Measurements from ENCODE around the gene LRRC74A. TPM values are rescaled to one million over a fixed set of nuclear protein-coding genes. Genes with fewer than 3 reads are reported as not detected.
A peak's percentile ranks its signal among the peaks of the same experiment; 100 is the strongest.

LRRC74A gene
- total RNA-seq, 1 donor from 2014 or later = not detected

DNA sequence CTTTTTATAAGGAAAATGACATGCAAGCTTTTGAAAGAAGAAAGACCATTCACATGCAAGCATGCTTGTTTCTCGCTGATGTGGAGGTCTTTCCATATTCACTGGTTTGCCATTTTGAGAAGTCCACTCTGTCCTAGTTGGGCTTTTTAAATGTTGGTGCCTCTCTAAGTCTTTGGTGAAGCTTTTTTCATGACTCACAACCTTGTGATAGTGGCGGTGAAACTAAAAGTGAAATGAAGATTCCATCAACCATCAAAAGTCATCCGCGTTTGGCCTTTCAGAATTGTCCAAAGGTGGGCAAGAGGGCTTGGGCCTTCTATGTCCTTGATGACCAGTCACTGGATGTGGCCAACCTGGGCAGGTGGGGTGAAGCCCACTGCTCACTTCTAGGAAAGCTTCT is 4.3 kb downstream of the LRRC74A start:
- no peaks in the 10 kb centered on the region for H3K36me3 ChIP-seq (ENCODE audit: control insufficient read depth, insufficient read depth, low read length)
- DNase-seq (ENCODE audit: low read depth) = no peak
- H3K4me3 ChIP-seq (ENCODE audit: low read depth, low read length) = no peak overlapping the region
- H3K27me3 ChIP-seq (ENCODE audit: control insufficient read depth, insufficient read depth, low read length) = peaks cover 3% of the 10 kb centered on the region
- no peak for FAIRE-seq
- TF ChIP-seq, protein P1, sequence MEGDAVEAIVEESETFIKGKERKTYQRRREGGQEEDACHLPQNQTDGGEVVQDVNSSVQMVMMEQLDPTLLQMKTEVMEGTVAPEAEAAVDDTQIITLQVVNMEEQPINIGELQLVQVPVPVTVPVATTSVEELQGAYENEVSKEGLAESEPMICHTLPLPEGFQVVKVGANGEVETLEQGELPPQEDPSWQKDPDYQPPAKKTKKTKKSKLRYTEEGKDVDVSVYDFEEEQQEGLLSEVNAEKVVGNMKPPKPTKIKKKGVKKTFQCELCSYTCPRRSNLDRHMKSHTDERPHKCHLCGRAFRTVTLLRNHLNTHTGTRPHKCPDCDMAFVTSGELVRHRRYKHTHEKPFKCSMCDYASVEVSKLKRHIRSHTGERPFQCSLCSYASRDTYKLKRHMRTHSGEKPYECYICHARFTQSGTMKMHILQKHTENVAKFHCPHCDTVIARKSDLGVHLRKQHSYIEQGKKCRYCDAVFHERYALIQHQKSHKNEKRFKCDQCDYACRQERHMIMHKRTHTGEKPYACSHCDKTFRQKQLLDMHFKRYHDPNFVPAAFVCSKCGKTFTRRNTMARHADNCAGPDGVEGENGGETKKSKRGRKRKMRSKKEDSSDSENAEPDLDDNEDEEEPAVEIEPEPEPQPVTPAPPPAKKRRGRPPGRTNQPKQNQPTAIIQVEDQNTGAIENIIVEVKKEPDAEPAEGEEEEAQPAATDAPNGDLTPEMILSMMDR (IDR thresholded peaks at IDR 0.05; ENCODE audit: insufficient read depth, low read length, severe bottlenecking) = no peak

GRCh38 chr14:76832503-76832988 is 6.3 kb downstream of the LRRC74A start:
- Histone ChIP-seq H3K4me3 (ENCODE audit: low read depth, low read length) (no peak overlapping the region), H3K36me3 (ENCODE audit: control insufficient read depth, insufficient read depth, low read length) (no peaks in the 10 kb centered on the region), H3K27me3 (ENCODE audit: control insufficient read depth, insufficient read depth, low read length) (peaks cover 3% of the 10 kb centered on the region)
- TF ChIP-seq, protein P1 (IDR thresholded peaks at IDR 0.05; ENCODE audit: insufficient read depth, low read length, severe bottlenecking) = no peak
- DNase-seq (ENCODE audit: low read depth) (no peak), FAIRE-seq (peak; percentile 13)

DNA sequence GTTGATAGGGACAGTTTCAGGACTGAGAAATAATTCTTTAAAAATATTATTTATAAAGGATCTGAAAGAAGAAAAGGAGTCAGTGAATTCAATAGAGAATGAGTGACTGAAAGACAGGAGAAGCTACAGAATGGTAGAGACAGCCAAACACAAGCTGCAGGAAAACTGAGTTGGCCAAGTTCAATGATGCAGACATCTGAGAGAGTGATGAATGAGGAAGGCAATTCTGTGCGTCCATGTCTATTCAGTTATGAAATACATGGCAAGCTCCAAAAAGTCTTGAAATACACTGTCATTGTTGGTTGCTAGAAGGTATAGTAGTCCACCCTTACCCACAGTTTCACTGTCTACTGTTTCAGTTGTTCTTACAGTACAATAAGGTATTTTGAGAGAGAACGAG is 6.8 kb downstream of the LRRC74A start:
- DNase-seq (ENCODE audit: low read depth) (no peak), FAIRE-seq (no peak)
- Histone ChIP-seq H3K27me3 (ENCODE audit: control insufficient read depth, insufficient read depth, low read length) (peaks cover 4% of the 10 kb centered on the region), H3K36me3 (ENCODE audit: control insufficient read depth, insufficient read depth, low read length) (no peaks in the 10 kb centered on the region), H3K4me3 (ENCODE audit: low read depth, low read length) (no peak overlapping the region)
- TF ChIP-seq, protein P1 (IDR thresholded peaks at IDR 0.05; ENCODE audit: insufficient read depth, low read length, severe bottlenecking) = no peak

DNA sequence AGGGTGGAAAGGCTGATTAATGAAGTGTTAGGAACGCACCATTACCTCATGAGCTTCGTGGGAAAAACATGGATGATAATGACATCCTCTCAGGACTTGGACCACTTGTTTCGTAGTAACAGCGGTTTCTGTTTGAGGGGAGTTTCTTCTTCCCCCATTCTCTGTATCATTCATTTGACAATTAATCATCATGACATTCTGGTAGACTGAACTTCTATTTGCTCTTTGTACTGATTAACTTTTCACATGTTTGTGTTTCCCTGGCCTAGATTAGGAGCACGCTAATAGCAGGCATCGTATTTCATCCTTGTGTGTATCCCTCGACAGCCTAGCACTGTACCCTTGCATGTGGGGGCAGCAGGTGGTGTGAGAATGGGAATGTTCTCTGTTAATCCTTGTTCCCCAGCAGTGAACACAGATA is 8.0 kb downstream of the LRRC74A start:
- no peak overlapping the region for H3K4me3 ChIP-seq (ENCODE audit: low read depth, low read length)
- DNase-seq (ENCODE audit: low read depth) = no peak
- TF ChIP-seq, protein P1 (IDR thresholded peaks at IDR 0.05; ENCODE audit: insufficient read depth, low read length, severe bottlenecking) = no peak
- H3K27me3 ChIP-seq (ENCODE audit: control insufficient read depth, insufficient read depth, low read length) = peaks cover 1% of the 10 kb centered on the region
- H3K36me3 ChIP-seq (ENCODE audit: control insufficient read depth, insufficient read depth, low read length) = no peaks in the 10 kb centered on the region
- no peak for FAIRE-seq

DNA sequence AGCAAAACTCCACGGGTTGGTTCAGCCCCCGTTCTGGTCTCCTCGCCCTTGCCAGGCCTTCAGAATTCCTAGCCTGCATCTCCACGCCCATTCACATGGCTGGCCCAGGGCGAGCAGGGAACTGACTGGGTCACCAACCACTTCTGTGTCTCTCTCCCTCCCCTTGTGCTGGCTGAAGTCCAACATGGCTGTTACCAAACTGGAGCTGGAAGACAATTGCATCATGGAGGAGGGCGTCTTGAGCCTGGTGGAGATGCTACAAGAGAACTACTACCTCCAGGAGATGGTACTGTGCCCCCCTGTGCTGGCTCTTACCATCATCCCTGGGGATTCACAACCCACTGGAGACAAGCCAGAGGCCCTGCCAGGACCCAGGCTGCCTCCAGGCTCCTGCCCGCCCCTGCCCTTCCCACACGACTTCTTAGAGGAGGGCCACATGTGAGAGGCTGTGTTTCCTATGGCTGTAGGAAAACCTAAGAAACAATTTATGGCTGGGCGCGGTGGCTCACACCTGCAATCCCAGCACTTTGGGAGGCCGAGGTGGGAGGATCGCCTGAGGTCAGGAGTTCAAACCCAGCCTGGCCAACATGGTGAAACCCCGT is 9.9 kb downstream of the LRRC74A start:
- TF ChIP-seq, protein P1 (IDR thresholded peaks at IDR 0.05; ENCODE audit: insufficient read depth, low read length, severe bottlenecking) = no peak
- Histone ChIP-seq H3K27me3 (ENCODE audit: control insufficient read depth, insufficient read depth, low read length) (peaks cover 1% of the 10 kb centered on the region), H3K4me3 (ENCODE audit: low read depth, low read length) (no peak overlapping the region), H3K36me3 (ENCODE audit: control insufficient read depth, insufficient read depth, low read length) (no peaks in the 10 kb centered on the region)
- DNase-seq (ENCODE audit: low read depth) (no peak), FAIRE-seq (no peak)

- Histone ChIP-seq H3K4me3 (ENCODE audit: low read depth, low read length) (no peak overlapping the region), H3K36me3 (ENCODE audit: control insufficient read depth, insufficient read depth, low read length) (no peaks in the 10 kb centered on the region), H3K27me3 (ENCODE audit: control insufficient read depth, insufficient read depth, low read length) (peaks cover 1% of the 10 kb centered on the region)
- TF ChIP-seq, protein P1 (IDR thresholded peaks at IDR 0.05; ENCODE audit: insufficient read depth, low read length, severe bottlenecking) = no peak
- DNase-seq (ENCODE audit: low read depth) = no peak
- FAIRE-seq = no peak
These were observed 11.3 kb downstream of the LRRC74A start for GRCh38 chr14:76837524-76837923.
